ENCODE results near the gene MMP24OS.

MMP24OS gene

GRCh38 chr20:35273449-35274171, 4.3 kb downstream of the MMP24OS start:
- Histone ChIP-seq H3K23ac (ENCODE audit: low read depth, low read length, poor library complexity) (peak overlapping the region; percentile 87), H3K4me3 (ENCODE audit: low read length in 2 of 2) (no peak overlapping the region), H2AFZ (ENCODE audit: low read length) (no peak overlapping the region), H4K8ac (ENCODE audit: low read depth, low read length) (no peak overlapping the region), H3K18ac (ENCODE audit: low read length) (no peak overlapping the region), H3K9ac (ENCODE audit: low read depth, low read length, poor library complexity) (no peak overlapping the region), H2BK5ac (ENCODE audit: low read length) (no peak overlapping the region), H3K4me2 (ENCODE audit: insufficient read depth, low read length, poor library complexity, severe bottlenecking) (no peak overlapping the region), H2BK15ac (ENCODE audit: low read length) (no peak overlapping the region), H3K27ac (replicated peaks; ENCODE audit: low read length) (no peak overlapping the region), H3K36me3 (replicated peaks in 1 of 2; ENCODE audit: control insufficient read depth in 2 of 2, insufficient read depth in 2 of 2, low read length in 2 of 2) (peaks cover 5 to 28% of the 10 kb centered on the region in 2 donors), H2AK5ac (ENCODE audit: low read depth, low read length) (no peak overlapping the region), H3K79me1 (ENCODE audit: low read depth, low read length) (no peaks in the 10 kb centered on the region), H3K4ac (ENCODE audit: low read length) (no peak overlapping the region), H3K4me1 (ENCODE audit: control insufficient read depth in 2 of 2, insufficient read depth in 1 of 2, low read depth in 1 of 2, low read length in 2 of 2) (peaks cover 8% of the 10 kb centered on the region in 2 donors), H3K27me3 (ENCODE audit: control insufficient read depth in 3 of 3, insufficient read depth in 3 of 3, low read depth in 1 of 3, low read length in 3 of 3) (no peaks in the 10 kb centered on the region), H2BK12ac (ENCODE audit: low read length) (no peak overlapping the region), H2BK120ac (ENCODE audit: low read depth, low read length) (no peak overlapping the region), H3K14ac (ENCODE audit: low read length) (no peak overlapping the region), H4K91ac (ENCODE audit: low read depth, low read length, poor library complexity) (no peak overlapping the region), H3K9me3 (replicated peaks in 1 of 2; ENCODE audit: control insufficient read depth in 2 of 2, insufficient read depth in 1 of 2, low read depth in 1 of 2, low read length in 2 of 2) (no peaks in the 10 kb centered on the region)
- no peak for DNase-seq (ENCODE audit: low spot score)
- WGBS, 2 donors (ENCODE audit: extremely low coverage in 2 of 2, insufficient read length in 2 of 2, insufficient replicate concordance in 1 of 2): no CpG with 5 or more reads among the region's 13 CpGs

- Histone ChIP-seq H3K9ac (ENCODE audit: low read depth, low read length, poor library complexity) (peak overlapping the region; percentile 5), H3K18ac (ENCODE audit: low read length) (no peak overlapping the region), H3K9me3 (replicated peaks in 1 of 2; ENCODE audit: control insufficient read depth in 2 of 2, insufficient read depth in 1 of 2, low read depth in 1 of 2, low read length in 2 of 2) (no peaks in the 10 kb centered on the region), H3K23ac (ENCODE audit: low read depth, low read length, poor library complexity) (no peak overlapping the region), H2AK5ac (ENCODE audit: low read depth, low read length) (no peak overlapping the region), H3K27me3 (ENCODE audit: control insufficient read depth in 3 of 3, insufficient read depth in 3 of 3, low read depth in 1 of 3, low read length in 3 of 3) (no peaks in the 10 kb centered on the region), H3K27ac (replicated peaks; ENCODE audit: low read length) (no peak overlapping the region), H3K14ac (ENCODE audit: low read length) (no peak overlapping the region), H3K4me3 (ENCODE audit: low read length in 2 of 2) (no peak overlapping the region), H3K79me1 (ENCODE audit: low read depth, low read length) (no peaks in the 10 kb centered on the region), H3K36me3 (replicated peaks in 1 of 2; ENCODE audit: control insufficient read depth in 2 of 2, insufficient read depth in 2 of 2, low read length in 2 of 2) (peaks cover 1 to 18% of the 10 kb centered on the region in 2 donors), H4K8ac (ENCODE audit: low read depth, low read length) (no peak overlapping the region), H2BK120ac (ENCODE audit: low read depth, low read length) (no peak overlapping the region), H3K4me1 (ENCODE audit: control insufficient read depth in 2 of 2, insufficient read depth in 1 of 2, low read depth in 1 of 2, low read length in 2 of 2) (peaks cover 2 to 3% of the 10 kb centered on the region in 2 donors), H3K4me2 (ENCODE audit: insufficient read depth, low read length, poor library complexity, severe bottlenecking) (no peak overlapping the region), H2BK12ac (ENCODE audit: low read length) (no peak overlapping the region), H3K4ac (ENCODE audit: low read length) (no peak overlapping the region), H2BK5ac (ENCODE audit: low read length) (peak overlapping the region; percentile 22), H2AFZ (ENCODE audit: low read length) (no peak overlapping the region), H4K91ac (ENCODE audit: low read depth, low read length, poor library complexity) (no peak overlapping the region), H2BK15ac (ENCODE audit: low read length) (no peak overlapping the region)
- DNase-seq (ENCODE audit: low spot score): no peak
- no CpG with 5 or more reads among the region's 7 CpGs for WGBS, 2 donors (ENCODE audit: extremely low coverage in 2 of 2, insufficient read length in 2 of 2, insufficient replicate concordance in 1 of 2)
Observed at GRCh38 chr20:35271904-35272303, 6.0 kb downstream of the MMP24OS start.

GRCh38 chr20:35271073-35271882, 6.6 kb downstream of the MMP24OS start:
- H3K4ac ChIP-seq (ENCODE audit: low read length): no peak overlapping the region
- peak overlapping the region; percentile 5 for H3K9ac ChIP-seq (ENCODE audit: low read depth, low read length, poor library complexity)
- H3K14ac ChIP-seq (ENCODE audit: low read length): no peak overlapping the region
- peak overlapping the region; percentile 22 for H2BK5ac ChIP-seq (ENCODE audit: low read length)
- peaks cover 1 to 2% of the 10 kb centered on the region in 2 donors for H3K4me1 ChIP-seq (ENCODE audit: control insufficient read depth in 2 of 2, insufficient read depth in 1 of 2, low read depth in 1 of 2, low read length in 2 of 2)
- H3K23ac ChIP-seq (ENCODE audit: low read depth, low read length, poor library complexity): no peak overlapping the region
- peak overlapping the region; percentile 40 for H4K91ac ChIP-seq (ENCODE audit: low read depth, low read length, poor library complexity)
- WGBS, 2 donors (ENCODE audit: extremely low coverage in 2 of 2, insufficient read length in 2 of 2, insufficient replicate concordance in 1 of 2): no CpG with 5 or more reads among the region's 20 CpGs
- no peaks in the 10 kb centered on the region for H3K79me1 ChIP-seq (ENCODE audit: low read depth, low read length)
- H3K18ac ChIP-seq (ENCODE audit: low read length): no peak overlapping the region
- no peak overlapping the region for H2BK15ac ChIP-seq (ENCODE audit: low read length)
- no peak overlapping the region for H4K8ac ChIP-seq (ENCODE audit: low read depth, low read length)
- H3K27me3 ChIP-seq (ENCODE audit: control insufficient read depth in 3 of 3, insufficient read depth in 3 of 3, low read depth in 1 of 3, low read length in 3 of 3): no peaks in the 10 kb centered on the region
- H2AK5ac ChIP-seq (ENCODE audit: low read depth, low read length): no peak overlapping the region
- H3K9me3 ChIP-seq (replicated peaks in 1 of 2; ENCODE audit: control insufficient read depth in 2 of 2, insufficient read depth in 1 of 2, low read depth in 1 of 2, low read length in 2 of 2): no peaks in the 10 kb centered on the region
- no peak overlapping the region for H2AFZ ChIP-seq (ENCODE audit: low read length)
- no peak for DNase-seq (ENCODE audit: low spot score)
- no peak overlapping the region for H3K4me3 ChIP-seq (ENCODE audit: low read length in 2 of 2)
- H3K4me2 ChIP-seq (ENCODE audit: insufficient read depth, low read length, poor library complexity, severe bottlenecking): no peak overlapping the region
- no peak overlapping the region for H2BK120ac ChIP-seq (ENCODE audit: low read depth, low read length)
- H3K36me3 ChIP-seq (replicated peaks in 1 of 2; ENCODE audit: control insufficient read depth in 2 of 2, insufficient read depth in 2 of 2, low read length in 2 of 2): peaks cover 1 to 12% of the 10 kb centered on the region in 2 donors
- H3K27ac ChIP-seq (replicated peaks; ENCODE audit: low read length): no peak overlapping the region
- H2BK12ac ChIP-seq (ENCODE audit: low read length): no peak overlapping the region

Measured in neuronal stem cell (in vitro differentiated cells).